Heart left ventricle (tissue), 13 donors: ENCODE data around the gene FAM222A.
A peak's percentile ranks its signal among the peaks of the same experiment; 100 is the strongest.

ENCODE experiments used
- POLR2A ChIP-seq, 2 donors: fragments of 450-650 bp; IDR thresholded peaks; one replicate each; pipeline ENCODE4 v1.6.1; 2017; ENCODE audit warnings: antibody characterized with exemption in 2 of 2, mild to moderate bottlenecking in 2 of 2, moderate library complexity in 2 of 2
- TF ChIP-seq, protein P1 (sequence below), 12 donors: fragments of 200-600 bp; sonication (generic) in 4 of 12; IDR thresholded peaks; one replicate each; pipeline versions ENCODE4 v1.5.0 to v1.8.0; 2018 to 2022; ENCODE audit warnings: antibody characterized with exemption in 12 of 12, mild to moderate bottlenecking in 5 of 12
- donor health status: ischemic (EF 13 %, LVEDD 7.1; RV severe dilation, severe dysfunction).
- donor health status: DM: no; HTN: yes; CAD: no.
- donor health status: DM: no; HTN: no; CAD: no.
- donor health status: ischemic (EF 25% LVEDD 6.9; RV normal size, moderate dysfunction).
- donor health status: ischemic (EF 25% LVEDD 5.7; RV mildly dilated, moderate dysfunction).
- donor health status: ischemic (EF 35%, LVEDD 5.7; RV mildly dilated, moderate dysfunction).
- donor health status: nonischemic (EF 11% LVEDD 7.7; RV severe dilation, severe dysfunction).
- donor health status: DM: yes; HTN: yes; CAD: no.
- donor health status: PGD.
- donor health status: ischemic (EF 29% LVEDD 5.4; RV normal size, mild dysfunction).
- donor health status: nonischemic (EF 23%, LVEDD 6.1; RV moderate dilation, normal function).

DNA sequence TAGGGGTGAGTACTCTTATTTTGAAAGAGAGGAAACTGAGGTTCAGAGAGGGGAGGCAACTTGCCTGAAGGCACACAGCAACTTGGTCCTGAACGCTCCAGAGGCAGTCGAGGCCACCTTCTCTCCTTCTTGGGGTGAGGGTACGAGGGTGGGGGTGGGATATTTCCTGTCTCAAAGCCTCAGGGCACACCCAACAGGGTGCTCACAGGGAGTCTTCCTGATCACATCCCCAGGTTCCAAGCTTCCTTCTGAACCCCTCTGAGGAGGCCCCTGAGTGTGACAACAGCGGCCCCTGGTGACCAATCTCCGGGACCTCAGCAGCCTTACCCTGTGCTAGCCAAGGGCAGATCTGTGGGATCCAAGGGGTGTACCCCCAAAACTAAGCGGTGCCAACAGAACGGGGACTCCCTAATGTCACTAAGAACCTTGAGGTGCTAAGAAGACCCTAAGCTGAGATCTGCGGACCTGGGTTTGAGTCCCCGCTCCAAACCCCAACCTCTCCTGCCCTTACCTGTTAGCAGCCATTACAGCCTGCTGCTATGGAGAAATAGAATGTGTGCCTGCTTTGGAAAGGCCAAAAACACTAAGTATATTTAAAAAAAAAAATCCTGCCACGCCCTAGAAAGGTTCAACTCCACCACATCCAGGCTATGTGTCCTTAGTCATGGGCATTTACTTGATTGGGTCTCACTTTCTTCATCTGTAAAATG is 61.7 kb downstream of the FAM222A start:
- TF ChIP-seq, protein P1, sequence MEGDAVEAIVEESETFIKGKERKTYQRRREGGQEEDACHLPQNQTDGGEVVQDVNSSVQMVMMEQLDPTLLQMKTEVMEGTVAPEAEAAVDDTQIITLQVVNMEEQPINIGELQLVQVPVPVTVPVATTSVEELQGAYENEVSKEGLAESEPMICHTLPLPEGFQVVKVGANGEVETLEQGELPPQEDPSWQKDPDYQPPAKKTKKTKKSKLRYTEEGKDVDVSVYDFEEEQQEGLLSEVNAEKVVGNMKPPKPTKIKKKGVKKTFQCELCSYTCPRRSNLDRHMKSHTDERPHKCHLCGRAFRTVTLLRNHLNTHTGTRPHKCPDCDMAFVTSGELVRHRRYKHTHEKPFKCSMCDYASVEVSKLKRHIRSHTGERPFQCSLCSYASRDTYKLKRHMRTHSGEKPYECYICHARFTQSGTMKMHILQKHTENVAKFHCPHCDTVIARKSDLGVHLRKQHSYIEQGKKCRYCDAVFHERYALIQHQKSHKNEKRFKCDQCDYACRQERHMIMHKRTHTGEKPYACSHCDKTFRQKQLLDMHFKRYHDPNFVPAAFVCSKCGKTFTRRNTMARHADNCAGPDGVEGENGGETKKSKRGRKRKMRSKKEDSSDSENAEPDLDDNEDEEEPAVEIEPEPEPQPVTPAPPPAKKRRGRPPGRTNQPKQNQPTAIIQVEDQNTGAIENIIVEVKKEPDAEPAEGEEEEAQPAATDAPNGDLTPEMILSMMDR (IDR thresholded peaks at IDR 0.05), result peak; percentile 78 to 96 (median 86)
- no peak for TF ChIP-seq POLR2A (IDR thresholded peaks at IDR 0.05)
